Forelimb muscle (tissue), 1 donor: ENCODE measurements around the gene TSPAN11. TPM values are rescaled to one million over a fixed set of nuclear protein-coding genes. Genes with fewer than 3 reads are reported as not detected.
"Not testable (repeated sequence)": the region's sequence is repeated elsewhere in the genome, so short reads cannot be mapped to it uniquely, and the experiment has no call there.

ENCODE experiments used
- DNase-seq: peaks from one replicate; pipeline ENCODE4 v3.0.0-alpha.2; 2013; ENCODE audit warnings: low read depth
- polyA plus RNA-seq: library from polyadenylated mRNA; unstranded; fragments of 120-200 nt; gene quantifications from one replicate; pipeline ENCODE4 v1.2.1, GENCODE V29; 2013; ENCODE audit not compliant: insufficient read length

TSPAN11 gene
- polyA plus RNA-seq, 1 donor: 6.1 TPM

DNA sequence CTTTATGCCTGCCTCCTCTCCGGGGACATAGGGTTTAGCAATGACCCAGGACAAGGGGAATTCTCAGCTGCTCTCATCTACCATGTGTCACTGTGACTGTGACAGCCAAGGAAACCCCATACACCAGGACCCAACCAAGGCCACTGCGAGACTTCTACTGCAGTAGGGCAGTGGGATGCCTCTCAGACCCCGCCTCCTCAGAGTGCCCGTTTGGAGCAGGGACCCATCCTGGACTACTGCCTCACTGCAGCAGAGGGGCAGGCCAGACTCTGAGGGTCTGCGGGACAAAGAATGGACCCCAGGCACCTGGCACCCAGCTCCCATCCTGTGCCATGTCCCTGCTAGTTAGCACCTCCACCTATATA, 75.8 kb downstream of the TSPAN11 start:
- no peak for DNase-seq

DNA sequence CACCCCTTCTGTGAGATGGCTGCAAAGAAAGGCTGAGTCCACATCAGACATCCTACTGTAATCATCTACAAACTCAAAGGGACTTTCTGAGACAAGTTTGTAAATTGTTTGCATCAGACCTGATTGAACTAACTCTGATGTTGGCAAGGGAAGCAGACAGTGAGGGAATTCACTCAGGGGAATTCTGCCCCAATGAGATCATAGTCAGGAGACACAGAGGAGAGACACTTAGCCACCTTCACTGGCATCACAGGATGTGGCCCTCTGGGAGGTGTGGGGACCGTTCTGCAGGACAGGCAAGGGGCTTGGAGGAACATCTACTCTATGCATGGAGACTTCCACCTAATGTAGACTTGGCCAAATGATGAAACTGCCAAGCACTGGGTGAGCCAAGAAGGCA, 76.5 kb downstream of the TSPAN11 start:
- DNase-seq: no peak

DNA sequence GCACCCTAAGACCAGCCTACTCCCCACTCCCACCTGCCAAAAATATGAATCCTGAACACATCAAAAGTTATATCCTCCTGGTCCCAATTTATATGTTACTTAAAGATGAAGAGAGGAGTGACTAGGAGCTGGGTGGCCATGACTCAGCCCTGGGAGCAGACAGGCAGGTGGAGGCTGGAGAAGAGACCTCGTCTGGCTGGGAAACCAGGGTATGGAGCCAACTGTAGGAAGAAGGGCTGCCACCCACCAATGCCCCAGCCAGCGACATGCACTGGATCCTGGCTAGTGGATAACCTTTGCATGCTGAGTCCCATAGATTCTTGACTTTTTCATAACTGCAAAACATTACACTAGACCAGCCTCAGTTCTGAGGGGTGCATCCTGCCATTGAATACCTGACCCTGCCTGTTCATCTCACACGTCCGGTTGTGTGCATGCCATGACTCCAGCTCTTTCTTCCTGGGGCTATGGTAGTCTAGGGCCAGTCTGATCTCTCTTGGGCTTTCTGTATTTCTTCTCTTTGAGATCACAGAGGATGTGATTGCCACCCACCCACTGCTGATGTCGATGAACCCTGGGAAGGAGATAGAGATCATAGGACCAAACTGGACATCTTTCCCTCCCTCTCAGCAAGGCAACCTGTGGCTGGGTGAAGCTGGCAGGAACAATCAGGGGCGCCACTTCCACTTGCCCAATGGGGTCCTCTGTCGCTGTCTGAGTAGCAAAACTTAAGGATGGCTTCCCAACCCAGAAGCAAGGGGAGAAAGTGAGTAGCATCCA, 77.5 kb downstream of the TSPAN11 start:
- no peak for DNase-seq

DNA sequence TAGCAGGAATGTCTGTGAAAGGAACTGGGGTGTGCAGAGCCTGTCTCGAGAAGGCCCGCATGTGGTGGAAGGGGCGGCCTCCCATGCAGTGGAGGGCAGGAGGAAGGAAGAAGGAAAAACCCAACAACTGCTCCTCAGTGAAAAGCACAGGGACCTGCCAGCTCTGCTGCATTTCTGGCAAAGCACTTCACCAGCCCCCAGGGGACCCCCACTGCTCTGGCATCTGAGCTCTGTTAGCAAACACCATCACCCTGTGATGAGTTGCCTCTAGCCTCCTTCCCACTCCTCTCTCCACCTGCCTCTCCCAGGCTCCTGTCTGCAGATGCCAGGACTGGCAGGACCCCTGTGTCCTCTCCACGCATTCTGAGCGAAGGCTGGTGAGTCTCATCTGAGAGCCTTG, 78.1 kb downstream of the TSPAN11 start:
- DNase-seq: no peak

DNA sequence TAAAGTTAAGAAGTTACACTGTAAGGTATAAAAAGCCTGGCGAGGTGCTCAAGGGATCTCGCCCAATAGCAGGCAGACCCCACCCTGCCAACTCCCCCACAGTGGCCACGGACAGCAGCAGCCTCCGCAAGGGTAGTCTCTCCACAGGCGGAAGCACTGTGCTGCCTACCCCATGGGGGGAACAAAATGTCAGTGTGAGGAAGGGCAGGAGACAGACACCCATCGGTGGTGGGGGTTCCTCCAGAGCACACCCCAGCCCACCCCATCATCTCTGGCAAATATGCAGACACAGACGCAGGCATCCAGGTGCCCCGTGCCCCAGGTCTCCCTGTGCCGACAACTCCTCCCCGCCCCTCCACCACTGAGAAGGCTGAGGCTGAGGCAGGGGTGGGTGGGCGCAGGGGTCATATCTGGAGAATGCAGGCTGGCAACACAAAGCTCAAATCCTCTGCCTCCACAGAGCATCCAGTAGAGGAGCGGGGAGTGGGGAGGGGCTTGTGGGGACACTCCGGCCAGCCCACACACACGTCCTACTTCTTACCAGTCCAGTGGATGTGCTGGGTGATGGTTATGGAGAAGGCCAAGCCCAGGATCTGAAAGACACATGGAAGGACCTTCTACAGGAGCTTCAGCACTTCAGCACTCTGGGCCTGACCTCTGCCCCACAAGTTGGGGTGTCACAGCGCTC, 78.9 kb downstream of the TSPAN11 start:
- no peak for DNase-seq

DNA sequence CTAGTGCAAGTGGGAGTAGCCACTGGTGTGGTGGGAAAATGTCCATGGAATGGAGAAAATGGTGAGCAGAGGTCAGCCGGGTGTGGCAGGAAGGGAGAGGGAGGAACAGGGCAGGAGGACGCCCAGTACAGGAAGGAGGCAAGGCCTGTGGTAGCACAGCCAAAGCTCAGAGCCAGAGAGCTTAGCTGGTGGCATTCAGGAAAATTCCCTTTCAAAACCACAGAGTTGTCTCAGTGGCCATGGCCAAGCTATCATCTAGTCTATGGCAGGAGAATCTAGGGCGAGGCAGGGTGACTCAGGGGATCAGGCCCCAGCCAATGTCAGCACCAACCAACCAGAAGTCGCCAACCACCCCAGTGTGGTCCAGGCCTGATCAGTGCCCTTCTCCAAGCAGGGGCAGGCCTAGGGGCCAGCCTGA, 79.4 kb downstream of the TSPAN11 start:
- no peak for DNase-seq

DNA sequence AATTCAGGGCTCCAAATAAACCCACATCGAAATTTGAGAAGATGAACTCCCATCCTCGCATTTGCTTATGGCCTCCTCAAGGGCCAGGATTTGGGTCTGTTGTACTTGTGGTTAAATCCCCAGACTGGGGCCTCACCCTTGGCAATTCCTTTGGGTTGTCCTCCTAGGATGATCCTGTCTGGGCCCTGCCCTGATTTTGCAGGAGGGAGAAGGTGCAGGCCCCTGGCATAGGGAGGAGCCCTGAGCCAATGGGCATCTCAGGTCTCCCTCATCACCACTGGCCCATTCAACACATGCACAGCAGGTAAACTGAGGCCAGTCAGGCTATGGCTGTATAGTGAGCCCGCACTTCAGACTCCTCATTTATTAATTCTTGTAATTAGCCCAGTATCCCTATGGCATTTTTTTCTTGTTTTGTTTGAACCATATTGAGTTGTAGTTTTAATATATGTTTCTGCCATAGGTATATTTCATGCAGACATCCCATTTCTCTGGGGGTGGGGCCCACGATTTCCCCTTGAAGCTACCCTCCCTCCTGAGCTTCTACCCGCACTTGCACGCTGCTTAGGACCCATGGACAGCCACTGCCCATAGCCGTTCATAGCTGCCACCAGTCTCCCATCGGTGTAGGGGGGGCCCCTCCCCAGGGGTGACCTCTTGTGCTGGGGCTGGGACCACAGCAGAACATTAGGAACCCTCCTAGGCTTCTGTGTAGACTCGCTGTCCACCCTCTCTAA, 80.0 kb downstream of the TSPAN11 start:
- no peak for DNase-seq

DNA sequence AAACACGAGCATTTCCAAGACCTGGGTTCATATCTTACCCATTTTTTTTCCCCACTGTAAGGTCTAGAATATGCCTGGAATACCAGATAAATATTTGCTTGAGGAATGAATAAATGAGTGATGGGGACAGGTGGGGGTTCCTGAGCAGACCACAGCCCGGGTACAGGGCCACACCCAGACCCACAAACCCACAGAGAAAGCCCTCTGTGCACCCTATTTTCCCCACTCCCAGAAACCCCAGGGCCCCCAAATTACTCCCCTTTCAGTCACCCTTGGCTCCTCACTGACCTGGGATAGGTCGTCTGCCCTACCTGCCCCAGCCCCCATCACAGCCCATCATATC, 80.6 kb downstream of the TSPAN11 start:
- no peak for DNase-seq

DNA sequence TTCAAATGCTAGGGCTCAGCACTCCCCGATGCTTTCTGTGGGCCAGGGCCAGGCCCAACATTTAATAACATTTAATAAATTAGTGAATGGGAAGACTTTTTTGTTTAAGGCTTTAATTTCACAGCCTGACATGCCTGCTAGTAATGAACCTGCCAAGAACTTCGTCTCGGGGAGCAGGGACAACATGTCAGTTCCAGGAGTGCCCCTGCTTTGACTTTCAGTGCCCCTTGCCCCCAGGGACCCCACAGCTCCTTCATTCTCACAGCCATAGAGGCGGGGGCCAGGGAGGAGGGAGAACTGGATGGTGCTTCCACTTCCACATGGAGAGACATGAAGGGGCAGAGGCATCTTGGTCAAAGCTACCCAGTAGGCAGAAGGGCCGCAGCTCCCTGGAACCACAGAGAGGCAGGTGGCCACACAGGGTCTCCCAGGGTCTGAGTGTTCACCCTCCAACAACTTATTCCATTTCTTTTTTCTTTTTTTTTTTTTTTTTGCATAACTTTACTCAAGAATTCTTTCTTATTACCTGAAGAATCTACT, 81.2 kb downstream of the TSPAN11 start:
- no peak for DNase-seq

DNA sequence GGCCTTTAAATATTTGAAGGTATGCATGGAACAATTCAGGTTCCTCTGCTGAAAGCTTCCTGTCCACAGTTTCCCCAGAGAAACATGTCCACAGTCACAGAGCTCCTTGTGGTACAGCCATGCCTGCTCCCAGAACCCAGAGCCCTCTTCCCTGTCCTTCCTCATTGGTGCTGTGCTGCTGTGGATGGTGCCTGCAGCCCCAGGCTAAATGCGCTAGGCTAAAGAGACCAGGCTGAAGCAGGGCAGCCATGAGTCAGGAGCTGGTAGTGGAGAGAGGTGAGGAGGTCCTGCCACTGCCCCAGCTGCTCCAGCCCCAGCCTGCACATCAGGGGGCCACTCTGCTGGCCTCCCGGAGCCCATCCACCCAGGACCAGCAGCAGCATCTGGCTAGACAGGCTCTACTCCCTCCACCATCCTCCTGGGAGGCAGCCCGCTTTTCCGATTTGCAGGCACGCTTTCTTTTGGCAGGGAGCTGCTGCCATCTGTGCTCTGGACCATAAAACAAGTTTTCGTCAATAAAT, 81.8 kb downstream of the TSPAN11 start:
- DNase-seq: no peak

DNA sequence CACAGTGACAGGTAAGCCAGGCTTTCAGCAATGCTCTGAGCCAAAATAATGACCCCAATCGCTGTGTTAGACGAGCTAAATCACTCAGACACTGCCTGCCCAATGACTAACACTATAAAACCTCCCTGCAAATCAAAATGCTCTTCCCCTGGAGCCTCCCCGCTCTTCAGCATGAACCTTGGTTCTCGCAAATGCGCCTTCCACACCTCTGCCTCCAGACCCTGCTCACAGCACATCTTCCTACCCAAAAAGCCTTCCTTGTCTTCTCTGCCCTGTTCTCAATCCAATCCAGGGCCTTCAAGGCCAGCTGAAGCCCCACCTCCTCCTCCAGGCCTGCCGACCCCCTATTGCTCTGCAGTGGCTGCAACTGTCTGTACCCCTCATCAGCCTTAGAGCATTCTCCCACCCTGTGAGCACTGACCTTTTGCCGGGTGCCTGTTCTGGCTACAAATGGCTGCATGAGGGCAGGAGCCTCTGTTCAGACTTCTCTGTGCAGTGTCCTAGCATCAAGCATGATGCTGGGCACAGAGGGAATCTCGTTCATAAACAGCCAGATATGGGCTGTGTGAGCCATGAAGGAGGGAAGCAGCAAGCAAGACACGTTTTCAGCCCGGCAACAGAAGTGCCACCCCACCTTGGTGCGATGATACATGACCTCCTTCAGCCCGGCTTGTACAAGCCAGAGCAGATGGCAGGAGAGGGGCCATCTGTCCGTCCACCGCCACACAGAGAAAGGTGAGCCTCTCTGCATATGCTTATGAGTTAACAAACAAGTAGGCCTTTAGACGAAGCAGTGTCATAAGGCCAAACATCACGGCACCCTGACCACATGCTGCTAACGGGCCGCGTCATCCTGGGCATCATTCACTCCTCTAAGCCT, 82.7 kb downstream of the TSPAN11 start:
- no peak for DNase-seq

DNA sequence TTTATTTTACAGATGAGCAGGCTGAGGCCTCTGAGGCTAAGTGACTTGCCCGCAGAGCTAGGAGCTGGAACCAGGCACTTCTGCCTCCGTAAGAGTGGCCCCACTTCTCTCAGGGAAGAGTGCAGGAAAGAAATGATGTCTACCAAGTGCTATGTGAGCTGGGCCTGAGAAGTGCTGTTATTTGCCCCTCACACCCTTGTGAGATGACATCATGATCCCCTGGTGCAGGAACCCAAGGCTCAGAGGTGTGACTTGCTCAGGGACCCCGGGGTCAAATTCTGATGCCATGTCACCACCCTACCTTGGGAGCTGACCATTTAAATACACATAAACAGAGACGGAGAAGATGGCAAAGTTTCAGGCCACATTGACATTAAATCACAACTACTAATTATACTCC, 83.4 kb downstream of the TSPAN11 start:
- DNase-seq: no peak

DNA sequence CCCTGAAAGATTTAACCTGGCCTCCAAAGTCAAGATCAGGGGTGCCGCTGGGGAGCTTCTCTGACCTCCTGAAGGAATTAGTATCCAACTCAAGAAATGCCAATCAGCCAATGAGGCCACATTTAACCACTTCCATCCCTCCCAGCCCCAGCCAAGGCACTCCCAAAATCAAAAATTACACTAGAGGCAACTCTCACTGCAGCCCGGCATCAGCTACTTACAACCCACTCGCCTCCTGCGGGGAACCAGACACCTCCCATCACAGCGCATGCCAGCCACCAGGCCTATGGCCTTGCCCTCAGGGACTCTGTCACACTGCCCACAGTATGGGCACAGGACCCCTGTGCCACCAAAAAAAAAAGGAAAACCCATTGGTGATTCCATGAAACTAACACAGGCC, 84.8 kb downstream of the TSPAN11 start:
- DNase-seq: no peak

DNA sequence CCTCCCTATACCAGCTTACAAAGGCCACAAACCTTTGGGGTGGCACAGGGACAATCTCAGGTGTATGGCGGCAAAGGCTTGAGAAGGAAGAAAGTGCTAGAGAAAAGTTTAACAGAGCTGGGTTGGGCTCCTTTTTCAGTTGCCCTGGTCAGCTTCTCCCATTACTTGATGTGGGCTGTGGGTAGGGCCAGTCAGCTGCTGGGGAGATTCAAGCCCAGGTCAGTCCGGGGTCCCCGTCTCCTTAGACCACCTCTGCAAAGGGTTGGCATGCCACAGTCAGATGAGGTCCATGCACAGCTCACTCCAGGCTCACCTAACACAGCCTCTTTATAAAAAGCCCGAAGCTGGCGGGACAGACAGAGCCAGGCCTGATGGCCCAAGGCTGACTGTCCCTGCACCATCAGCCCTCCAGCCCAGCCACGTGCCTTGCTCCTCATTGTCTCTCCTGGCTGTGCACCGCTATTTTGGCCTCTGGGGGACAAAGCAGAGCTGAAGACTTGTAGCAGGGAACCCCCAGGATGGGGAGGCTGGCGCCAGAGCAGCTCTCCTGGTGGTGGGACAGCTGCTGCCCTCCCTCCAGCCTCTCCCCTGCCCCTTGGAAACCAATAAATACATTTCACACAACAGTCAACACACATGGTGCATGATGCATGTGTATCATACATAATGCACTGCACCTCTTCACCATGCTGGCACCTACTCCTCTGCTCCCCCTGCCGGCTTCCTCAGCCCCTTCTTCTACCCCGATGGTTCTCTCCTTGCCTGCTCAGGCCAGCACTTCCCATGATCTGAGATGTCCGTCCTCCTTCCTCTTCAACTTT, 85.4 kb downstream of the TSPAN11 start:
- DNase-seq: no peak

DNA sequence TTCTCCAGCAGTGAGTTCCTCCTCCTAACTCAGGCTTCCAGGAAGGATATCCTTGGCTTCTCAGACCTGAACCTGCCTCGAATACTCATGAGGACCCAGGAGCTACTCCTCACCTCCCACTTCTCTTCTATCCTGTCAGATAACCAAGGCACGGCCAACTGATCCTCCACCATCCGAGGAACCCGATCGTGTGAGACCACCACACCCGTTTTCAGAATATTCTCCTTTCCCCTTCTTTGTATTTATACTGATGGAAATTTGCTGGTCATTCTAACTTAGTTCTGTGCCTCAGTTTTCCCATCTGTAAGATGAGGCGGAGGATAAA, 86.0 kb downstream of the TSPAN11 start:
- not testable (repeated sequence) for DNase-seq

DNA sequence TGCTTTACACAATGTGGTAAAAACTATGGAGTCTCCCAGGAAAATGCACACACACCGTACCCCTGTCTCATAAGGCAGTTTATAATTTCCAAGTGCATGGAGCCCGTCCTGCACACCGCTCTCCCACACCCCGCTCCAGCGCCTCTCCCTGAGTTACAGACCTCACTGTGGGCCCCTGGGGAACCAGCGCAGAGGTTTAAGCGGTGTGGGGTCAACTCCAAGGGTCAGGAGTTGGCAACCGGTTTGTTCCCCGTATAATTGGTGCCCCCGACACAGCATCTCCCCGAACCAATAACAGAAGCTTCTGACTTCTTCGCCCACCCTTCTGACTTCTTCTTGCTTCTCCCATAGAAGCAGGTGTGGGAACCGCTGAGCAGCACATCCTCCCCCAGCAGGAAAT, 88.7 kb downstream of the TSPAN11 start:
- DNase-seq: no peak

DNA sequence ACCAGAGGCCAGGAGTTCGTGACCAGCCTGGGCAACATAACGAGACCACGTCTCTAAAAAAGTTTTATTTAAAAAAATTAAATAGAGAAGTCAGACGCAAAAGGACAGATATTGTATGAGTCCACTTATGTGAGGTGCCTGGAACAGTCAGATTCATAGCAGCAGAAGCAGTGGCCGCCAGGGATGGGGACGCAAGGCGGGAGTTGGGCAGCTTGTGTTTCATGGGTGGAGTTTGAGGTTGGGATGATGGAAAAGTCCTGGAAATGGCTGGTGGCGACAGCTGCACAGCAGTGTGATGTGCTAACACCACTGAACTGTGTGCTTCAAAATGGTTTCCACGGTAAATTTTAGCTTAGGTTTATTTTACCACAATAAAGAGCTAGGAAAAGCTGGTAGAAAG, 89.5 kb downstream of the TSPAN11 start:
- no peak for DNase-seq

DNA sequence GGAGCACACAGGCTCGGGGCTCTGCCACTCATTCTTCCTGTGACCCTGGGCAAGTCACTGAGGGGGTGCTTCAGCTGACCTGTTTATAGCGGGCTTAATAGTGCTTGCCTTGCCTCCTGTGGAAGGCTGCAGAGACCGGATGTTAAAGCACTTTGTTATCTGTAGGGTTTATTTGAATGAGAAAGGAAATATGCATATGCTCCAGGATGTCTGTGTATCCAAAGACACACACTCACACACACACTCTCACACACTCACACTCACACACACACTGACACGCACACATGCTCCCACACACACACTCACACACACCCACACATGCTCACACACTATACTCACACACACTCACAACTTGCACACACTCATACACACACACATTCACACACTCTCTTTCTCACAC, 91.0 kb downstream of the TSPAN11 start:
- DNase-seq: no peak

DNA sequence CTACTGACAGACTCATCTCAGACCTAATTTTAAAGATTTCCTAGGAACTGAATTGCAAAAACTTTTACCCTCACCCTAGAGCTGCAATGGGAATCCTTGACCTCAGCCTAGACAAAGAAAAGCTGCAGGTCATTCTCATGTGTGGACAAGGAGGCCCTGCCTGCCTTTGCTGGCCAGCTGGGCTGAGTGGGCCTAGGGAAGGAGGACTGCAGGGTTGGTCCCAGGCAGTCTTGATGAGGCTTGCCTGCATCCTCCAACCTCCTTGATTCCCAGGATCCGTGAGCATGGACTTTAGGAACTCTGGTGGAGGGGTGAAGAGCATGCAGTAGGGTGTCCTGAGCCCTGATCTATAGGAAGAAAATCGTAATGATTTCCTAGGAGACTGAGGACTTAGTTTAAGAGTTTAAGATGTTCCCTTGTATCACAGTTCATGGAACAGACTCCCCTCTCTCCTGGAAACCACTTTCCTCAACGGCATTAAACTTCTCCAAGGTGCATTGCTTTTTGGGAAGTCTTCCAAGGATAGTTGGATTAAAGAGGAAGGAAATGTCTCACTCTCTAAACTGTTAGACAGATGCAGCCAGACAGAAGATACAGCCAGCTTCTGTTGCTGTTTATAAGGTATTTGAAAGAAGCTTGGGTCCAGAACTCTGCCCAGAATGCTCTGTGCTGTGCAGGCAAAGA, 91.7 kb downstream of the TSPAN11 start:
- DNase-seq: no peak
